ENCODE data around the gene KAT2A. TPM values are rescaled to one million over a fixed set of nuclear protein-coding genes. Genes with fewer than 3 reads are reported as not detected.

The KAT2A gene
- total RNA-seq (2014; rRNA removed; shearing (Covaris generic)) = 23.5 and 36.3 TPM in 2 replicates

DNA sequence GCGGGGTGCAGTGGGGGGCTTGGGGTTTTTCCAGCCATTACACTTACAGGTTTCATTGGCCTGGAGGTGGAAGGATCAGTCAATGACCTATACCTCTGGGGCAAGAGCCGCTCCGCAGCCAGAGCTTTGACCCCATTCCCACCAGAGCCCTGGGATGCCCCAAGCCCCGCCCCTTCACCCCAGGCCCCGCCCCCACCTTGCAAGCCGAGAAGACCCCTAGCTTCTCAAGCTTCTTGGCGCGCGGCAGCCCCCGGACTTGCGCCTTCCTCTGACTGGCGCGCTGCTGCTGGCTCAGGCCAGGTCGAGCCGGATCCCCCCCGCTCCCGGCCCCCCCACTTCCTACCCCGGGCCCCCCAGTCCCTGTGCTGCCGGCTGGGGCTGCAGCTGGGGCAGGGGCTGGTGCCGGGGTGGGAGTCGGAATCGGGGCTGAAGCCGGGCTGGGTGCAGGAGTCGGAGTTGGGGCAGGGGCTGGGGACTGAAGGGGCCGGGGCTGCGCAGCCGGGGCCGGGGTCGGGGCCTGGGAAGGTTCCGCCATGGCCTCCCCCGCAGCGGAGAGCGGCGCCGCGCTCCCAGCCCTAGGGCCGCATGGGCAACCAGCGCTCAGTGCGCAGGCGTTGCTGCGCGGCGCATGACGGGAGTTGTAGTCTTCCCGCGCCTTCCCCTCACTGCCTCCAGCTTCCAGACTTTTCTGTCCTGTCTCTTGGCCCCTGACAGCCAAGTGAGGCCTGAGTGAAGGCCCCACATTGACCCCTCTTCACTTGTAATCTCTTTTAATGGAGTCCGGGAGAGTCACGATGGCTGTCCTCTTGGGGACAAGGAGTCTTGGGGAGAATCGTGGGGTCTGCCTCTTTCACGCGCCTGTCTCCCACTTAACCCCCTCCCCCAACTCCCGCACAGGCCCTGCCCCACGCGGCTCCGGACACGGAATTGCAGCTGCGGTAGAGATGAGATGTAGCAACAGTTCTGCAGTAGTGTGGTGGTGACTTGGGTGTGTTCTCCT is at the start of gene KAT2A:
KAT2A (minus strand) TSS at position 598 of the 1,000 bp plus-strand sequence; CDS start at position 535, 63 bp downstream.

DNA sequence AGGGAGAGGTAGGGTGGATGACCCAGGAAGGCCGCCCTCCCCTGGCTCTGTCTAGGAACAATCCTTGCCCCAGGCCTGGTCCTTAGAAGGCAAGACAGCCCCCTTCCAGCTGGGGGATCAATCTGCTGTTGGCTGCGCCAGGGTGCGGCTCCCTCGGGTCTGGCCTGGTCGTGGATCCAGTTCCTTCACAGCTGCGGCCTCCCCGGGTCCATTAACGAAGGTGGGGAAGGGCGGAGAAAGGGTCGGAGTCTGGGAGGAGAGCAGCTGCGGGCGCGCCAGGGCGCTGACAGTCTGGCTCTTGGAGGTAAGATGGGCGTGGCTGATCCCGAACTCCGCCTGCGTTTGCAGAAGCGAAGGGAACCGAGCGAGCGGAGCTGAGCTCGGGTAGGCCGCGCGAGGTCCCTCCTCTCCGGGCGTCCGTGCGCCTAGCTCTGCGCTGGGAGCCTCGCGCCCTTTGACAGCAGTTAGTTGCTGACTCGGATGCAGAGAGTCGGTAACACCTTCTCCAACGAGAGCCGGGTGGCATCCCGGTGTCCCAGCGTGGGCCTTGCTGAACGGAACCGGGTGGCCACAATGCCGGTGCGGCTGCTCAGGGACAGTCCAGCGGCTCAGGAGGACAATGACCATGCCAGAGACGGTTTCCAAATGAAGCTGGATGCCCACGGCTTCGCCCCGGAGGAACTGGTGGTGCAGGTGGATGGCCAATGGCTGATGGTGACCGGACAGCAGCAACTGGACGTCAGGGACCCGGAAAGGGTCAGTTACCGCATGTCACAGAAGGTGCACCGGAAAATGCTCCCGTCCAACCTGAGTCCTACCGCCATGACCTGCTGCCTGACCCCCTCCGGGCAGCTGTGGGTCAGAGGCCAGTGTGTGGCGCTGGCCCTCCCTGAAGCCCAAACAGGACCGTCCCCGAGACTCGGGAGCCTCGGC is 1.5 kb upstream of the KAT2A start, which contains the start of gene HSPB9:
HSPB9 (plus strand) TSS at position 434 of the 933 bp plus-strand sequence; CDS start at position 481, 47 bp downstream.

DNA sequence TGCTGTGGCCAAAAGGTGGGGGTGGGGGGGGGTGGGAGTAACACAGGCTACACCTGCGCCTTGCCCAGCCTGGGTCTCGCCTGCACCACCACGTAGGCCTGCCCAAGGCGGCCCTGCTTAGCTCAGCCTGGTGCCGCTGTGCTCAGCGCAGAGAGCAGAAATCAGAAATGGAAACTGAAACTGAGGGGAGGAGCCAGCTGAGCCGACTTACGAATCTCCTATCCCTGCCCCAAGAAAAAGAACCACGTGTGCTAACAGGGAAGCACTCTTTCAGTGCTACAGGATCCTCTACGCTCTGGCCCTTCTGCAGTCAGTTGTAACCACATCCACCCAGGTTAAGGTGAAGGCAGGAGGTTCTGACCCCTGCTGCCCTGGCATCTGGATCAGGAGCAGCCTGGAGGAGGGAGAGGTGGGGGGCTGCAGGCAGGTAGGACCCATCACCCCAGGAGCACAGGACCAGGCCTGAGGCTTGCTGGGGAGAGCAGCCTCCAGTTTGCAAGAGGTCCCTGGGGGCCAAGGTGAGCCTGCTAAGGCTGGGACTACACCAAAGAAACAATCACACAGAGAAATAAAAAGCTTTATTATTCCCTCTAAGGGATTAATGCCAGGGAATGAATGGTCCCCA is 8.5 kb downstream of the KAT2A start, which contains the start of gene DHX58:
DHX58 (minus strand) TSS at position 163 of the 625 bp plus-strand sequence. CDS start 822 bp downstream, outside the sequence.

DNA sequence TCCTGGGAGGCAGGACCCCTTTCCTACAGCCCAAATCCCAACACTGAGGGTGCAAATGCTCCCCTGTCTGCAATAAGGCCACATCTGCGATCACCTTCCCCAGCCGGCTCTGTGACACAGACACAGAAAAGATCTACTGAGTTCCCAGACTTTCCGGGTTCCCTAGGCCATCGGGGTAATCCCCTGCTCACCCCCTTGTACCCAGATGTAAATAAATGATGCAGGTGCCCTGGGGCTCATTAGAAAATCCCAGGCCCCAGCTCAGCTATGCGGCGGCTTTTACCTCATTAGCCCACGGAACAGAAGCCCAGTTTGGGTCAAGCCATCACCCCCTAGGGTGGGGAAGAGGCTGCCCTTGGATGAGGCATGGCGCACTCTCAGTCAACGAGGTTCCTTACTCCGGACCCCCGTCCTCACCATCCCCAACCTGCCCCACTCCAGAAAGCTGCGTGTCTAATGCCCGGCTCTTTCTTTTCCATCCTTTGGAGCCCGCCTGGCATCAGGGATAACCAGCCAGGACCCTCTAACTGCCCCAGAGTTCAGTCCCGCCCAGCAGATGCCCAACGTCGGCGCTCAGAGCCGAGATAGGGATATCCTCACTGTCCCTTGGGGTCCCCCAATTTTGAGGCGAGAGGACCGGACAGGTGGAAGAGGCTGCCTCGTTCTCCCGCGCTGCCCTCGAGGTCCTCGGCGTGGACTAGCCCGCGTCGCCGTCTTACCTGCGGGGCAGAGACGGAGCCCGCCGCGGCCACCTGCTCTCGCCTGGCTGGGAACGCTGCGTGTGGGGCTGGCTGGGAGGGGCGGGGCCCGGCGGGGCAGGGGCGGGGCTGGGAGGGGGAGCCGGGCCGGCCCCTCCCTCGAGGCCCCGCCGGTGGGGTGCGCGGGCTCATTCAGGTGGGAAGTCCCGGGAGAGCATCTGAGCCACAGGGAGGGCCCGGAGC is 23.2 kb downstream of the KAT2A start, which contains the start of gene ZNF385C:
ZNF385C (minus strand) TSS at position 783 of the 941 bp plus-strand sequence. CDS start 35,417 bp downstream, outside the sequence.

Other genes starting within 250 kb of the KAT2A start
- gene ACLY, start 202.4 kb downstream of the KAT2A start, total RNA-seq (2014; rRNA removed; shearing (Covaris generic)) = 124 and 136 TPM in 2 replicates
- 7.9 and 9.4 TPM in 2 replicates for gene ODAD4, start 190.8 kb downstream of the KAT2A start, total RNA-seq (2014; rRNA removed; shearing (Covaris generic))
- 162 and 173 TPM in 2 replicates for gene CNP, start 154.6 kb downstream of the KAT2A start, total RNA-seq (2014; rRNA removed; shearing (Covaris generic))
- gene DNAJC7, start 103.9 kb downstream of the KAT2A start, total RNA-seq (2014; rRNA removed; shearing (Covaris generic)) = 129 and 133 TPM in 2 replicates
- gene NKIRAS2, start 101.3 kb downstream of the KAT2A start, total RNA-seq (2014; rRNA removed; shearing (Covaris generic)) = 81.9 and 82.1 TPM in 2 replicates
- gene C17orf113, start 70.8 kb downstream of the KAT2A start, total RNA-seq (2014; rRNA removed; shearing (Covaris generic)) = 2.9 and 3.2 TPM in 2 replicates
- gene ZNF385C, start 22.9 kb downstream of the KAT2A start, total RNA-seq (2014; rRNA removed; shearing (Covaris generic)) = 0.11 TPM in 1 of 2 replicates, not detected in the other
- 7.0 and 7.7 TPM in 2 replicates for gene DHX58, start 8.7 kb downstream of the KAT2A start, total RNA-seq (2014; rRNA removed; shearing (Covaris generic))
- 0.08 TPM in 1 of 2 replicates, not detected in the other for gene HSPB9, start 1.4 kb upstream of the KAT2A start, total RNA-seq (2014; rRNA removed; shearing (Covaris generic))
- 108 and 130 TPM in 2 replicates for gene RAB5C, start 33.6 kb upstream of the KAT2A start, total RNA-seq (2014; rRNA removed; shearing (Covaris generic))
- 0.03 and 0.04 TPM in 2 replicates for gene KCNH4, start 59.8 kb upstream of the KAT2A start, total RNA-seq (2014; rRNA removed; shearing (Covaris generic))
- gene HCRT, start 64.1 kb upstream of the KAT2A start, total RNA-seq (2014; rRNA removed; shearing (Covaris generic)) = not detected in 2 replicates
- 17.3 and 20.4 TPM in 2 replicates for gene GHDC, start 73.1 kb upstream of the KAT2A start, total RNA-seq (2014; rRNA removed; shearing (Covaris generic))
- gene STAT5B, start 155.0 kb upstream of the KAT2A start, total RNA-seq (2014; rRNA removed; shearing (Covaris generic)) = 25.1 and 27.2 TPM in 2 replicates
- gene STAT5A, start 167.1 kb upstream of the KAT2A start, total RNA-seq (2014; rRNA removed; shearing (Covaris generic)) = 25.4 and 27.8 TPM in 2 replicates